ENCODE results near the gene ASCC2.
"Not testable (repeated sequence)": the region's sequence is repeated elsewhere in the genome, so short reads cannot be mapped to it uniquely, and the experiment has no call there.

ASCC2 gene

GRCh38 chr22:29837741-29838598 is at the start of gene ASCC2:
Gene ASCC2 (minus strand): TSS chr22:29838274. CDS start chr22:29832325, 5,949 bp downstream.
- in situ Hi-C loops (cut with MboI; ENCODE audit: low sequenced_read_pairs): no loop called here

- in situ Hi-C loops (cut with MboI; ENCODE audit: low sequenced_read_pairs): no loop called here
Measured at GRCh38 chr22:29887358-29887757, 49.3 kb upstream of the ASCC2 start.

DNA sequence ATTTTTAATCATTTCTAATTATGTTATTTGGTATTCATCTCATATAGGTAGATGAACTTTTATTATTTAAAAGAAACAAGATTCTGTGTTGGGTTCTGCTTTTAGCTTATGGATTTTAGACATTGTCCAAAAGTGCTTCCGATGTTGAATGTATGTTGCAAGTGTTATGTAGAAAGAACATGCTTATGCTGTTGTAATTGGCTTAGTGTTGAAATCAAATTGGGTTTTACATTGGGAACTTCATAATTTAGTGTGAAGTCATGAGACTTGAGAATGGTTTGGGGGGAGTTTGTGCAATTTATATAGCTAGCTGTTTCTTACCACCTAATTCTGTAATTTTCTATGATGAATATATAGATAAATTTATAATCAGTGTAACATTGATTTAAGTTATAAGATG is 48.5 kb upstream of the ASCC2 start:
- in situ Hi-C loops (cut with MboI; ENCODE audit: low sequenced_read_pairs): no loop called here

- in situ Hi-C loops (cut with MboI; ENCODE audit: low sequenced_read_pairs): no loop called here
Measured at GRCh38 chr22:29885610-29886009, 47.5 kb upstream of the ASCC2 start.

- in situ Hi-C loops (cut with MboI; ENCODE audit: low sequenced_read_pairs): no loop called here
Measured at GRCh38 chr22:29883775-29884097, 45.7 kb upstream of the ASCC2 start.

DNA sequence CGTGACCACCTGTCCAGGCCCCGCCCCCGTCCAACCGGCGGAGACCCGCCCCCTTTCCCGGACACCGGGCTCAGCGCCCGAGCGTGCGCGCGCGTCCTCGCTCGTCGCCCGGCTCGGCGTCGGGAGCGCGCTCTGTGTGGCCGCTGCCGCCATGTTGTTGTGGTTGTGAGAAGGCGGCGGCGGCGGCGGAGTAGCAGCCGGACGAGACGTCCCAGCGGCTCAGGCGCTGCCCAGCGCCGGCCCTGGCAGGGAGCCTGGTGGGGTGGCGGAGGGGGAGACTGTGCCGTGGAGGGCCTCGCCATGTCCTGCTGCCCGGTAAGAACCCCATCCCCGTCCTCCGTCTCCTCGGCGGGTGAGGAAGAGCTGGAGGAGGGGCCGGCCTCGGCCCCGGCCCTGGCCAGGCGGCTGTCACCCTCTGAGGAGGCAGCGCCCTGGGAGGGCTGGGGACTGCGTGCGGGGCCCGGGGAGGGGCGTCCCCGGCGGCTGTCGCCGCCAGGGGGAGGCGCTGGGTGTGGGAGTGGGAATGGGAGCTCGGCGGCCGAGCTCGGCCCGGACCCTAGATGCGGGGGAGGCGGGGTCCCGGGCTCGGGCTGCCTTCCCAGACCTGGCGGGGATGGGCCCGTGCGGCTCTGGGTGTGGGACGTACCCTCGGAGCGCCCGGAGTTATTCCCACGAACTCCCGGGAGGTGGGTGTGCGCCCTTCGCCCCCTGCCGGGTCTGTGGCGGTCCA is 45.1 kb upstream of the ASCC2 start, which contains the start of gene MTMR3:
MTMR3 (plus strand) TSS at position 130 of the 730 bp plus-strand sequence. CDS start 87,886 bp downstream, outside the sequence.
- in situ Hi-C loops (cut with MboI; ENCODE audit: low sequenced_read_pairs): no loop called here

- in situ Hi-C loops (cut with MboI; ENCODE audit: low sequenced_read_pairs): no loop called here
Measured at GRCh38 chr22:29882716-29883044, 44.6 kb upstream of the ASCC2 start.

DNA sequence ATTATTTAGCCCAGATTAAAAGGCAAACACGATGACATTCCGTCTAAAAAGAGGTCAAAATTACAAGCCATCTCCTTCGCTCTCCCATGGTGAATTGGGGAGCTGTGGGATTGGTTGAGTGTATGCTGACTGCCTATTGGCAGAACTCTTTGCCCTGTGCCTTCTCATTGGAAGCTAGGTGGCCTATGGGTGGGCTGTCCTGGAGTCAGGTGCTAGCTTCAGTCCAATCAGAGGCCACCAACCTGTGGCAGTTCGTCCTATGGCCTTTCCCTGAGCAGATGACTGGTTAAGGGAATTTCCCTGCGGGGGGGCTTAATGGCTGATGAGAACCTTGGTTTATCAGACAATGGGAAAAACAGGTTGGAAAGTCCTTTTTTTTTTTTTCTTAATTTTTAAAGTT is 41.7 kb upstream of the ASCC2 start:
- in situ Hi-C loops (cut with MboI; ENCODE audit: low sequenced_read_pairs): no loop called here

- in situ Hi-C loops (cut with MboI; ENCODE audit: low sequenced_read_pairs): no loop called here
Measured at GRCh38 chr22:29877620-29878019, 39.5 kb upstream of the ASCC2 start.

- in situ Hi-C loops (cut with MboI; ENCODE audit: low sequenced_read_pairs): no loop called here
Measured at GRCh38 chr22:29873943-29874342, 35.9 kb upstream of the ASCC2 start.

GRCh38 chr22:29872989-29873388 is 34.9 kb upstream of the ASCC2 start:
- in situ Hi-C loops (cut with MboI; ENCODE audit: low sequenced_read_pairs): no loop called here

- in situ Hi-C loops (cut with MboI; ENCODE audit: low sequenced_read_pairs): no loop called here
Measured at GRCh38 chr22:29872144-29872893, 34.2 kb upstream of the ASCC2 start.

- in situ Hi-C loops (cut with MboI; ENCODE audit: low sequenced_read_pairs): no loop called here
Measured at GRCh38 chr22:29871684-29872083, 33.6 kb upstream of the ASCC2 start.

GRCh38 chr22:29870574-29870973 is 32.5 kb upstream of the ASCC2 start:
- in situ Hi-C loops (cut with MboI; ENCODE audit: low sequenced_read_pairs): no loop called here

GRCh38 chr22:29867851-29868250 is 29.8 kb upstream of the ASCC2 start:
- in situ Hi-C loops (cut with MboI; ENCODE audit: low sequenced_read_pairs): no loop called here

DNA sequence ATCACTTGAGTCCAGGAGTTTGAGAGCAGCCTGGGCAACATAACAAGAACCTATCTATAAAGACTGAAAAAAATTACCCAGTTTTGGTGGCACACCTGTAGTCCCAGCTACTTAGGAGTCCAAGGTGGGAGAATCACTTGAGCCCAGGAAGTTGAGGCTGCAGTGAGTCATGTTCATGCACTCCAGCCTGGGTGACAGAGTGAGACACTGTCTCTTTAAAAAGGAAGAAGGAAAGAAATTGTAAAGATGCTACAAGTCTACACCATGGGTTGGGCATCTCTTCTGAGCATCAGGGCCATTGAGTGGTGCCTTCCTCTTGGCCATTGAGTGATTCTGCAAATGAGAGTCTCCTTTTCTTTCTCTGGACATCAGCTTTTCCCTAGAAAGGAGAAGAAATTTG is 29.2 kb upstream of the ASCC2 start:
- in situ Hi-C loops (cut with MboI; ENCODE audit: low sequenced_read_pairs): no loop called here

GRCh38 chr22:29865572-29865971 is 27.5 kb upstream of the ASCC2 start:
- in situ Hi-C loops (cut with MboI; ENCODE audit: low sequenced_read_pairs): not testable (repeated sequence)

- in situ Hi-C loops (cut with MboI; ENCODE audit: low sequenced_read_pairs): no loop called here
Measured at GRCh38 chr22:29861672-29862297, 23.7 kb upstream of the ASCC2 start.

DNA sequence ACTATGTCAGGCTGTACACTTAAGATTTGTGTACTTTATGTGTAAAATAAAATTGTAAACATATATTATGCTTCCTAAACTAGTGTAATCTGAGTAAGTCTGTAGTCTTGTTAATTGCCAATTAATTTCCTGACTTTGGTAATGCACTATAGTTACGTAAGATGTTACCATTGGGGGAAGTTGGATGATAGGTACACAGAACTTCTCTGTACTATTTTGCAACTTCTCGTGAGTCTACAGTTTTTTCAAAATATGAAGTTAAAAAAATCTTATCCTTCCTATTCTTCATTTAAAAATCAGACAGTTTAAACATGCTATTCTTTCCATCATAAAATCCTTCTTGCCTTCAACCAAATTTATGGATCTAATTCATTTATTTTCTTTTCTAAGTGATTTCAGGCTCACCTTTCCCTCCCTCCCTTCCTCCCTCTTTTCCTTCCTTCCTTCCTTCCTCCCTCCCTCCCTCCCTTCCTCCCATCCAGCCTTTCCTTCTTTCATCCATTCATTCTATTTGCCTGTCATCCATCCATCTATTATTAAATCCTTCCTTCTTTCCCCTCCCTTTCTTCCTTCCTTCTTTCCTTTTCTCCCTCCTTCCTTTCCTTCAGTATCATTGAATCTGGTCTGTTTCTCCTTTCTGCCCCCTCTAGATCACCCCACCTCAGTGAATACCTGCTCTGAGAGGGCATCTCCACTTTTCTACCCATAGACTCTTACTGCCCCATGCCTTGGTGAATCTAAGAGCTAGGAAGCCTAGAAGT is 22.1 kb upstream of the ASCC2 start:
- in situ Hi-C loops (cut with MboI; ENCODE audit: low sequenced_read_pairs): no loop called here

DNA sequence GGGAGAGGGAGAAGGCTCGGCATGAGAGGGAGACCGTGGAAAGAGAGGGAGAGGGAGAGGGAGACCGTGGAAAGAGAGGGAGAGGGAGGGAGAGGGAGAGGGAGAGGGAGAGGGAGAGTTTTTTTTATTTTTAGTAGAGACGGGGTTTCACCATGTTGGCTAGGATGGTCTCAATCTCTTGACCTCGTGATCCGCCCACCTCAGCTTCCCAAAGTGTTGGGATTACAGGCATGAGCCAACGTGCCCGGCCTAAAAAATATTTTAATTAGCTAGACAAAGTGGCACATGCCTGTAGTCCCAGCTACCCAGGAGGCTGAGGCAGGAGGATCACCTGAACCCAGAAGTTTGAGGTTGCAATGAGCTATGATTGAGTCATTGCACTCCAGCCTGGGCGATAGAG is 21.0 kb upstream of the ASCC2 start:
- in situ Hi-C loops (cut with MboI; ENCODE audit: low sequenced_read_pairs): not testable (repeated sequence)

Data from HL-60/S4 treated with retinoic acid at 250 ng/mL for 4 days and 3 days (cell line).